ENCODE results near the gene SPTSSA.

SPTSSA gene

GRCh38 chr14:34424488-34424887 lies 37.6 kb downstream of the SPTSSA start:
- no peak for DNase-seq
- Histone ChIP-seq H3K36me3 (no peaks in the 10 kb centered on the region), H3K4me1 (no peaks in the 10 kb centered on the region), H3K27ac (no peak overlapping the region), H3K4me3 (no peak overlapping the region), H3K9me3 (peaks cover 0 to 14% (median 8%) of the 10 kb centered on the region in 3 donors), H3K27me3 (no peaks in the 10 kb centered on the region)
- intact Hi-C loops (cut with DNase I; ENCODE audit: low total_unique reads): no loop called here
- TF ChIP-seq CTCF (IDR thresholded peaks at IDR 0.05): no peak

GRCh38 chr14:34423445-34423844 lies 38.6 kb downstream of the SPTSSA start:
- no peak overlapping the region for H3K27ac ChIP-seq
- no peaks in the 10 kb centered on the region for H3K27me3 ChIP-seq
- H3K9me3 ChIP-seq: peaks cover 0 to 15% (median 8%) of the 10 kb centered on the region in 3 donors
- DNase-seq: no peak
- intact Hi-C loops (cut with DNase I; ENCODE audit: low total_unique reads): no loop called here
- H3K36me3 ChIP-seq: no peaks in the 10 kb centered on the region
- H3K4me3 ChIP-seq: no peak overlapping the region
- H3K4me1 ChIP-seq: no peaks in the 10 kb centered on the region
- no peak for TF ChIP-seq CTCF (IDR thresholded peaks at IDR 0.05)

- Histone ChIP-seq H3K4me1 (no peaks in the 10 kb centered on the region), H3K4me3 (no peak overlapping the region), H3K36me3 (no peaks in the 10 kb centered on the region), H3K27me3 (no peaks in the 10 kb centered on the region), H3K27ac (no peak overlapping the region), H3K9me3 (peaks cover 0 to 15% (median 8%) of the 10 kb centered on the region in 3 donors)
- intact Hi-C loops (cut with DNase I; ENCODE audit: low total_unique reads): no loop called here
- no peak for TF ChIP-seq CTCF (IDR thresholded peaks at IDR 0.05)
- no peak for DNase-seq
Measured at GRCh38 chr14:34420547-34421150, 41.4 kb downstream of the SPTSSA start.

- no peak for TF ChIP-seq CTCF (IDR thresholded peaks at IDR 0.05)
- intact Hi-C loops (cut with DNase I; ENCODE audit: low total_unique reads): no loop called here
- Histone ChIP-seq H3K27me3 (no peaks in the 10 kb centered on the region), H3K4me1 (no peaks in the 10 kb centered on the region), H3K27ac (no peak overlapping the region), H3K9me3 (peaks cover 0 to 17% (median 8%) of the 10 kb centered on the region in 3 donors), H3K36me3 (no peaks in the 10 kb centered on the region), H3K4me3 (no peak overlapping the region)
- no peak for DNase-seq
Measured at GRCh38 chr14:34409721-34410120, 52.3 kb downstream of the SPTSSA start.

- Histone ChIP-seq H3K36me3 (no peaks in the 10 kb centered on the region), H3K27me3 (no peaks in the 10 kb centered on the region), H3K9me3 (peaks cover 0 to 17% (median 8%) of the 10 kb centered on the region in 3 donors), H3K27ac (no peak overlapping the region), H3K4me1 (no peaks in the 10 kb centered on the region), H3K4me3 (no peak overlapping the region)
- no peak for DNase-seq
- intact Hi-C loops (cut with DNase I; ENCODE audit: low total_unique reads): no loop called here
- TF ChIP-seq CTCF (IDR thresholded peaks at IDR 0.05): no peak
Measured at GRCh38 chr14:34407951-34408350, 54.1 kb downstream of the SPTSSA start.

GRCh38 chr14:34404416-34404815 lies 57.6 kb downstream of the SPTSSA start:
- no peak for DNase-seq
- no peak for TF ChIP-seq CTCF (IDR thresholded peaks at IDR 0.05)
- Histone ChIP-seq H3K4me1 (no peaks in the 10 kb centered on the region), H3K27ac (no peak overlapping the region), H3K9me3 (no peaks in the 10 kb centered on the region), H3K36me3 (no peaks in the 10 kb centered on the region), H3K4me3 (no peak overlapping the region), H3K27me3 (no peaks in the 10 kb centered on the region)
- intact Hi-C loops (cut with DNase I; ENCODE audit: low total_unique reads): no loop called here
